Liver (tissue), 9 donors: ENCODE data around the gene CLDN10. TPM values are rescaled to one million over a fixed set of nuclear protein-coding genes. Genes with fewer than 3 reads are reported as not detected.

Experiments
- DNase-seq: peaks from one replicate; pipeline ENCODE4 v3.0.0-alpha.2; 2017; ENCODE audit warnings: low spot score
- H3K27ac ChIP-seq, 2 donors: one replicate each; pipeline ENCODE4 v1.7.0; 2013; ENCODE audit warnings: inconsistent platforms in 2 of 2, low read length in 2 of 2, control low read depth in 1 of 2, low read depth in 1 of 2, mild to moderate bottlenecking in 1 of 2
- H3K27me3 ChIP-seq, 4 donors: one replicate each; pipeline versions ENCODE4 v1.6.1 to v1.7.0; 2013; ENCODE audit warnings: low read length in 3 of 4, inconsistent platforms in 1 of 4, mild to moderate bottlenecking in 1 of 4, moderate library complexity in 1 of 4; ENCODE audit not compliant: control insufficient read depth in 4 of 4, insufficient read depth in 4 of 4
- H3K36me3 ChIP-seq, 4 donors: one replicate each; pipeline versions ENCODE4 v1.6.1 to v1.7.0; 2013; ENCODE audit warnings: low read length in 3 of 4, mild to moderate bottlenecking in 3 of 4, low read depth in 1 of 4, moderate library complexity in 1 of 4; ENCODE audit not compliant: control insufficient read depth in 4 of 4, insufficient read depth in 3 of 4
- H3K4me1 ChIP-seq, 4 donors: one replicate each; pipeline versions ENCODE4 v1.6.1 to v1.7.0; 2013; ENCODE audit warnings: low read length in 3 of 4, mild to moderate bottlenecking in 3 of 4, moderate library complexity in 1 of 4; ENCODE audit not compliant: control insufficient read depth in 4 of 4, insufficient read depth in 4 of 4
- H3K4me3 ChIP-seq, 3 donors: one replicate each; pipeline versions ENCODE4 v1.6.1 to v1.7.0; 2013; ENCODE audit warnings: low read length in 3 of 3, control low read depth in 1 of 3, low read depth in 1 of 3, mild to moderate bottlenecking in 1 of 3
- H3K9ac ChIP-seq, 2 donors: one replicate each; pipeline ENCODE4 v1.7.0; 2013; ENCODE audit warnings: low read length in 2 of 2, mild to moderate bottlenecking in 2 of 2, moderate library complexity in 2 of 2, control low read depth in 1 of 2, low read depth in 1 of 2
- H3K9me3 ChIP-seq, 4 donors: one replicate each; pipeline versions ENCODE4 v1.6.1 to v1.7.0; 2013; ENCODE audit warnings: low read length in 3 of 4; ENCODE audit not compliant: control insufficient read depth in 4 of 4
- CTCF ChIP-seq: fragments of 150-350 bp; IDR thresholded peaks from 2 replicates; pipeline ENCODE4 v1.5.1; 2017; ENCODE audit warnings: improper control_type of control experiment, low read depth, low read length; ENCODE audit not compliant: missing input control
- EGR1 ChIP-seq, 2 donors: IDR thresholded peaks; 2 replicates each; pipeline ENCODE4 v1.6.1; 2016 to 2018; ENCODE audit warnings: antibody characterized with exemption in 2 of 2, low read depth in 2 of 2
- FOXA1 ChIP-seq: IDR thresholded peaks from 2 replicates; pipeline ENCODE4 v1.6.1; 2016; ENCODE audit warnings: antibody characterized with exemption
- FOXA2 ChIP-seq: IDR thresholded peaks from 2 replicates; pipeline ENCODE4 v1.6.1; 2016; ENCODE audit warnings: antibody characterized with exemption
- HNF4A ChIP-seq, 2 donors: conservative IDR thresholded peaks; 2 replicates each; pipeline ENCODE4 v1.6.1; 2016; ENCODE audit warnings: antibody characterized with exemption in 2 of 2, mild to moderate bottlenecking in 2 of 2
- HNF4G ChIP-seq: IDR thresholded peaks from 2 replicates; pipeline ENCODE4 v1.6.1; 2016; ENCODE audit warnings: antibody characterized with exemption
- JUND ChIP-seq, 2 donors: IDR thresholded peaks; 2 replicates each; pipeline ENCODE4 v1.6.1; 2016; ENCODE audit warnings: antibody characterized with exemption in 2 of 2
- MAX ChIP-seq: IDR thresholded peaks from 2 replicates; pipeline ENCODE4 v1.6.1; 2016; ENCODE audit warnings: antibody characterized with exemption
- NR2F2 ChIP-seq: IDR thresholded peaks from 2 replicates; pipeline ENCODE4 v1.6.1; 2016; ENCODE audit warnings: antibody characterized with exemption
- REST ChIP-seq: IDR thresholded peaks from 2 replicates; pipeline ENCODE4 v1.6.1; 2016; ENCODE audit warnings: antibody characterized with exemption, mild to moderate bottlenecking
- SP1 ChIP-seq: IDR thresholded peaks from 2 replicates; pipeline ENCODE4 v1.6.1; 2018; ENCODE audit warnings: antibody characterized with exemption, mild to moderate bottlenecking
- TAF1 ChIP-seq: conservative IDR thresholded peaks from 2 replicates; pipeline ENCODE4 v1.6.1; 2016; ENCODE audit warnings: antibody characterized with exemption, mild to moderate bottlenecking
- YY1 ChIP-seq: IDR thresholded peaks from 2 replicates; pipeline ENCODE4 v1.6.1; 2016; ENCODE audit warnings: antibody characterized with exemption, mild to moderate bottlenecking
- WGBS: extraction: QIAGEN DNeasy Blood & Tissue Kit; methylation state at CpG from one replicate; pipeline ENCODE4 v1.1.7; 2013; 5-methylcytosine and 5-hydroxymethylcytosine counted together
- polyA plus RNA-seq, 2 donors: library from polyadenylated mRNA; stranded (reverse) in 1 of 2; unstranded in 1 of 2; fragments of 200-250 nt in 1 of 2; fragments of >200 nt in 1 of 2; fragmentation: Nextera tagmentation in 1 of 2; extraction: Ambion mirVana in 1 of 2; gene quantifications; one replicate each; pipeline versions ENCODE4 v1.2.1 to v1.2.3, GENCODE V29; 2013 to 2015
- total RNA-seq, 2 donors: library from RNA; depleted of rRNA; stranded (reverse); fragments of >200 nt; gene quantifications; one replicate each; pipeline ENCODE4 v1.2.3, GENCODE V29; 2014
- donor health status: healthy.
- donor health status: healthy.
- donor health status: healthy.
- donor health status: healthy.
- donor health status: healthy.

Gene CLDN10
- total and polyA plus RNA-seq, 4 donors = 0.79 to 15.1 (median 3.1) TPM

- TF ChIP-seq HNF4G = no peak
- no peak for TF ChIP-seq NR2F2
- no peak for TF ChIP-seq FOXA1
- TF ChIP-seq EGR1 (IDR thresholded peaks at IDR 0.05; ENCODE audit: low read depth in 2 of 2) = no peak
Measured at GRCh38 chr13:95557013-95557412, 4.5 kb downstream of the CLDN10 start (continued).

- no peak overlapping the region for H3K27ac ChIP-seq
- H3K36me3 ChIP-seq = no peaks in the 10 kb centered on the region
- peaks cover 0 to 1% (median 0%) of the 10 kb centered on the region in 4 donors for H3K9me3 ChIP-seq
- WGBS = 55% methylated on average over 6 of the region's 6 CpGs
- TF ChIP-seq MAX (no peak), CTCF (no peak), HNF4G (no peak), REST (no peak)
- H3K4me1 ChIP-seq = no peaks in the 10 kb centered on the region
- no peak overlapping the region for H3K4me3 ChIP-seq
- no peak overlapping the region for H3K9ac ChIP-seq
- no peak for DNase-seq
- H3K27me3 ChIP-seq = peaks cover 0 to 3% (median 0%) of the 10 kb centered on the region in 4 donors
Measured at GRCh38 chr13:95559100-95559499, 6.6 kb downstream of the CLDN10 start.

- no peak overlapping the region for H3K27ac ChIP-seq
- no peak for DNase-seq
- no peaks in the 10 kb centered on the region for H3K27me3 ChIP-seq
- H3K4me3 ChIP-seq = no peak overlapping the region
- WGBS = 79% methylated on average over 6 of the region's 6 CpGs
- no peaks in the 10 kb centered on the region for H3K36me3 ChIP-seq
- no peak overlapping the region for H3K9ac ChIP-seq
- no peaks in the 10 kb centered on the region for H3K4me1 ChIP-seq
- TF ChIP-seq EGR1 (IDR thresholded peaks at IDR 0.05; ENCODE audit: low read depth in 2 of 2) (no peak), MAX (no peak), HNF4A (conservative IDR thresholded peaks at IDR 0.05) (no peak), SP1 (no peak), JUND (IDR thresholded peaks at IDR 0.05) (no peak), YY1 (no peak), FOXA1 (no peak), HNF4G (no peak), TAF1 (no peak), CTCF (no peak), FOXA2 (no peak)
- no peaks in the 10 kb centered on the region for H3K9me3 ChIP-seq
Measured at GRCh38 chr13:95560387-95560786, 7.9 kb downstream of the CLDN10 start.
